ENCODE results near the gene SEMA3E.

SEMA3E gene

DNA sequence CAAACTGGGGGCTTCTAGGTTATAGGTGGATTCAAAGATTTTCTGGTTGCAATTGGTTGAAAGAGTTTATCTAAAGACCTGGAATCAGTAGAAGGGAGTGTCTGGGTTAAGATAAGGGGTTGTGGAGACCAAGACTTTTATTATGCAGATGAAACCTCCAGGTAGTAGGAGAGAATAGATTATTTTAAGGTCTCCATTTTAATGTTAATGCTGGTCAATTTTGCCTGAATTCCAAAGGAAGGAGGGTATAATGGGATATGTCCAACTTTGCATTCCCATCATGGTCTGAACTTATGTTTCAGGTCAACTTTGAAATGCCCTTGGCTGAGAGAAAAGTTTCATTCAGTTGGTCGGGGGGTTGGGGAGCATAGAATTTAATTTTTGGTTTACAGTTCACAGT is 44.3 kb upstream of the SEMA3E start:
- ChIA-PET CTCF (no interaction called here), POLR2A (no interaction called here)
- Histone ChIP-seq H3K4me3 (ENCODE audit: low read depth, low read length) (no peak overlapping the region), H3K27ac (ENCODE audit: extremely low read depth, low read depth, low read length) (no peak overlapping the region), H3K36me3 (ENCODE audit: control insufficient read depth in 2 of 2, insufficient read depth in 1 of 2, low read length in 2 of 2) (no peaks in the 10 kb centered on the region), H3K9me3 (ENCODE audit: control insufficient read depth, insufficient read depth, low read depth, low read length) (no peaks in the 10 kb centered on the region), H3K4me1 (ENCODE audit: control insufficient read depth, insufficient read depth, low read length) (0 out of 2 replicates have a peak, but pooled peaks cover 2% of the 10 kb centered on the region)
- TF ChIP-seq ZNF629 (tag by site-specific recombination; IDR thresholded peaks at IDR 0.05) (no peak), ZNF169 (tag by site-specific recombination; IDR thresholded peaks at IDR 0.05) (no peak), ZNF449 (tag by site-specific recombination; IDR thresholded peaks at IDR 0.05) (no peak), ZNF302 (tag by site-specific recombination; IDR thresholded peaks at IDR 0.05; ENCODE audit: low read depth) (no peak), ZNF221 (tag by site-specific recombination; IDR thresholded peaks at IDR 0.05; ENCODE audit: borderline replicate concordance) (no peak), ZNF138 (tag by site-specific recombination; IDR thresholded peaks at IDR 0.05; ENCODE audit: borderline replicate concordance) (no peak), ZNF184 (tag by site-specific recombination; IDR thresholded peaks at IDR 0.05) (no peak), ZNF391 (tag by site-specific recombination; IDR thresholded peaks at IDR 0.05; ENCODE audit: borderline replicate concordance, low read depth) (no peak), ZNF23 (tag by site-specific recombination; IDR thresholded peaks at IDR 0.05; ENCODE audit: borderline replicate concordance) (no peak), KLF17 (tag by site-specific recombination; IDR thresholded peaks at IDR 0.05) (no peak), ZNF610 (tag by site-specific recombination; IDR thresholded peaks at IDR 0.05; ENCODE audit: borderline replicate concordance) (no peak), MYNN (tag by site-specific recombination; IDR thresholded peaks at IDR 0.05; ENCODE audit: borderline replicate concordance) (no peak), ZNF561 (tag by site-specific recombination; IDR thresholded peaks at IDR 0.05; ENCODE audit: borderline replicate concordance) (no peak), ZNF488 (tag by site-specific recombination; IDR thresholded peaks at IDR 0.05) (no peak), ZBTB11 (tag by site-specific recombination; conservative IDR thresholded peaks at IDR 0.05; ENCODE audit: low read depth) (no peak), ZNF501 (tag by site-specific recombination; IDR thresholded peaks at IDR 0.05) (no peak), HOXC10 (CRISPR knock-in tag; IDR thresholded peaks at IDR 0.05) (no peak), ZBTB48 (tag by site-specific recombination; IDR thresholded peaks at IDR 0.05) (no peak)

GRCh38 chr7:83691095-83691494 is 42.2 kb upstream of the SEMA3E start:
- TF ChIP-seq ZNF510 (tag by site-specific recombination; IDR thresholded peaks at IDR 0.05; ENCODE audit: insufficient replicate concordance), result no peak
- TF ChIP-seq ZFP69B (tag by site-specific recombination; IDR thresholded peaks at IDR 0.05), result no peak
- ChIA-PET POLR2A (no interaction called here), CTCF (no interaction called here)
- H3K27ac ChIP-seq (ENCODE audit: extremely low read depth, low read depth, low read length), result no peak overlapping the region
- no peak overlapping the region for H3K4me3 ChIP-seq (ENCODE audit: low read depth, low read length)
- H3K4me1 ChIP-seq (ENCODE audit: control insufficient read depth, insufficient read depth, low read length), result no peaks in the 10 kb centered on the region
- no peaks in the 10 kb centered on the region for H3K9me3 ChIP-seq (ENCODE audit: control insufficient read depth, insufficient read depth, low read depth, low read length)
- no peaks in the 10 kb centered on the region for H3K36me3 ChIP-seq (ENCODE audit: control insufficient read depth in 2 of 2, insufficient read depth in 1 of 2, low read length in 2 of 2)
